Smooth muscle cell (in vitro differentiated cells): ENCODE measurements around the gene COPE. TPM values are rescaled to one million over a fixed set of nuclear protein-coding genes. Genes with fewer than 3 reads are reported as not detected.

ENCODE experiments used
- DNase-seq: peaks from one replicate; lab custom pipeline; 2025; ENCODE audit not compliant: unreplicated experiment; lab: John Stamatoyannopoulos, UW
- H2AFZ ChIP-seq: fragments of 200-600 bp; sonication (generic); 2 replicates; pipeline ENCODE4 v1.6.0; 2016; ENCODE audit warnings: antibody characterized with exemption, low read depth, mild to moderate bottlenecking
- H3F3A ChIP-seq: fragments of 200-600 bp; sonication (generic); 2 replicates; pipeline ENCODE4 v1.6.0; 2017; ENCODE audit warnings: antibody characterized with exemption, low read depth
- H3K27ac ChIP-seq: fragments of 200-600 bp; sonication (generic); 2 replicates; pipeline ENCODE4 v1.5.1; 2016; ENCODE audit warnings: low read depth, mild to moderate bottlenecking
- H3K27me3 ChIP-seq: fragments of 200-600 bp; sonication (generic); 2 replicates; pipeline ENCODE4 v1.6.1; 2016; ENCODE audit warnings: low read depth, mild to moderate bottlenecking
- H3K36me3 ChIP-seq: fragments of 200-600 bp; sonication (generic); 2 replicates; pipeline ENCODE4 v1.5.1; 2016; ENCODE audit warnings: low read depth
- H3K4me1 ChIP-seq: fragments of 200-600 bp; sonication (generic); 2 replicates; pipeline ENCODE4 v1.5.1; 2016; ENCODE audit warnings: low read depth
- H3K4me2 ChIP-seq: fragments of 200-600 bp; sonication (generic); 2 replicates; pipeline ENCODE4 v1.6.0; 2016; ENCODE audit warnings: mild to moderate bottlenecking
- H3K4me3 ChIP-seq: fragments of 200-600 bp; sonication (generic); 2 replicates; pipeline ENCODE4 v1.5.1; 2016; ENCODE audit warnings: mild to moderate bottlenecking
- H3K79me2 ChIP-seq: fragments of 200-600 bp; sonication (generic); 2 replicates; pipeline ENCODE4 v1.6.0; 2016; ENCODE audit warnings: low read depth, mild to moderate bottlenecking
- H3K9ac ChIP-seq: fragments of 200-600 bp; sonication (generic); 2 replicates; pipeline ENCODE4 v1.6.0; 2016; ENCODE audit warnings: low read depth
- H3K9me3 ChIP-seq: fragments of 200-600 bp; sonication (generic); replicated peaks from 2 replicates; pipeline ENCODE4 v1.5.1; 2016; ENCODE audit warnings: low read depth
- H4K20me1 ChIP-seq: fragments of 200-600 bp; sonication (generic); 2 replicates; pipeline ENCODE4 v1.6.0; 2016; ENCODE audit warnings: low read depth
- WGBS: methylation state at CpG from one replicate; pipeline ENCODE4 v1.1.7; 2016; ENCODE audit warnings: low lambda C conversion rate; 5-methylcytosine and 5-hydroxymethylcytosine counted together
- polyA plus RNA-seq: library from polyadenylated mRNA; unstranded; fragments of >200 nt; fragmentation: Nextera tagmentation; extraction: Ambion mirVana; gene quantifications from 2 replicates; pipeline ENCODE4 v1.2.1, GENCODE V29; 2016
- total RNA-seq: library from RNA; depleted of rRNA; stranded (reverse); fragments of >200 nt; gene quantifications from 2 replicates; pipeline ENCODE4 v1.2.3, GENCODE V29; 2014
- TF ChIP-seq, protein P1 (sequence below): fragments of 200-600 bp; sonication (generic); IDR thresholded peaks from 2 replicates; pipeline ENCODE4 v1.5.1; 2017; ENCODE audit warnings: borderline replicate concordance, mild to moderate bottlenecking, antibody characterized with exemption; ENCODE audit not compliant: insufficient read depth, poor library complexity, severe bottlenecking

The COPE gene
- total and polyA plus RNA-seq, 2 experiments from 2014 or later = 236 to 497 TPM

DNA sequence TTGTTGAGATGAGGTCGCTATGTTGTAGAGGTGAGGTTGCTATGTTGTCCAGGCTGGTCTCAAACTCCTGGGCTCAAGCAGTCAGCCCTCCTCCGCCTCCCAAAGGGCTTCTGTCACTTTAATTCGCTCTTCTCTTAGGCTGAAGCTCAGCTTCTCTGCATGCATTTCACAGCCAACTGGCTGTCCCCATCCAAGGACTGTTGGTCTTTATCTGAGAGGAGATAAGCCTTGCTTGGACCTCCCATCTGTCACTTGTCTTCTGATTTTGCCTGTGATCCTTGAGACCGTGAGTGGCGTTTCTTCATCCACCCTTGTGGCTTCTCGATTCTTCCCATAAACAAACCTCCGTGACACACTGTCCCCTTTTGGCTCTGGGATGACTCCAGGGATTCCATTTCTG lies 47.6 kb downstream of the COPE start:
- Histone ChIP-seq H3K27me3 (no peaks in the 10 kb centered on the region), H3F3A (no peaks in the 10 kb centered on the region), H3K36me3 (no peaks in the 10 kb centered on the region), H3K9ac (no peak overlapping the region), H2AFZ (no peak overlapping the region), H3K79me2 (no peaks in the 10 kb centered on the region), H4K20me1 (peaks cover 18% of the 10 kb centered on the region), H3K4me3 (no peak overlapping the region), H3K9me3 (no peaks in the 10 kb centered on the region), H3K27ac (no peak overlapping the region), H3K4me2 (no peak overlapping the region), H3K4me1 (no peaks in the 10 kb centered on the region)
- no peak for DNase-seq
- 85% methylated on average over 7 of the region's 7 CpGs for WGBS
- TF ChIP-seq, protein P1, sequence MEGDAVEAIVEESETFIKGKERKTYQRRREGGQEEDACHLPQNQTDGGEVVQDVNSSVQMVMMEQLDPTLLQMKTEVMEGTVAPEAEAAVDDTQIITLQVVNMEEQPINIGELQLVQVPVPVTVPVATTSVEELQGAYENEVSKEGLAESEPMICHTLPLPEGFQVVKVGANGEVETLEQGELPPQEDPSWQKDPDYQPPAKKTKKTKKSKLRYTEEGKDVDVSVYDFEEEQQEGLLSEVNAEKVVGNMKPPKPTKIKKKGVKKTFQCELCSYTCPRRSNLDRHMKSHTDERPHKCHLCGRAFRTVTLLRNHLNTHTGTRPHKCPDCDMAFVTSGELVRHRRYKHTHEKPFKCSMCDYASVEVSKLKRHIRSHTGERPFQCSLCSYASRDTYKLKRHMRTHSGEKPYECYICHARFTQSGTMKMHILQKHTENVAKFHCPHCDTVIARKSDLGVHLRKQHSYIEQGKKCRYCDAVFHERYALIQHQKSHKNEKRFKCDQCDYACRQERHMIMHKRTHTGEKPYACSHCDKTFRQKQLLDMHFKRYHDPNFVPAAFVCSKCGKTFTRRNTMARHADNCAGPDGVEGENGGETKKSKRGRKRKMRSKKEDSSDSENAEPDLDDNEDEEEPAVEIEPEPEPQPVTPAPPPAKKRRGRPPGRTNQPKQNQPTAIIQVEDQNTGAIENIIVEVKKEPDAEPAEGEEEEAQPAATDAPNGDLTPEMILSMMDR = no peak

GRCh38 chr19:18870531-18871172 lies 48.5 kb downstream of the COPE start:
- H3K27me3 ChIP-seq = no peaks in the 10 kb centered on the region
- H3K27ac ChIP-seq = no peak overlapping the region
- 93% methylated on average over 7 of the region's 25 CpGs for WGBS
- no peaks in the 10 kb centered on the region for H3K9me3 ChIP-seq
- TF ChIP-seq, protein P1 = no peak
- no peak overlapping the region for H3K4me3 ChIP-seq
- H2AFZ ChIP-seq = no peak overlapping the region
- no peak overlapping the region for H3K4me2 ChIP-seq
- H3K9ac ChIP-seq = no peak overlapping the region
- no peaks in the 10 kb centered on the region for H3K36me3 ChIP-seq
- no peaks in the 10 kb centered on the region for H3K79me2 ChIP-seq
- no peak for DNase-seq
- H4K20me1 ChIP-seq = peaks cover 21% of the 10 kb centered on the region
- no peaks in the 10 kb centered on the region for H3K4me1 ChIP-seq
- H3F3A ChIP-seq = peaks cover 6% of the 10 kb centered on the region

- H3F3A ChIP-seq = peaks cover 6% of the 10 kb centered on the region
- H3K27ac ChIP-seq = no peak overlapping the region
- no peak overlapping the region for H3K9ac ChIP-seq
- TF ChIP-seq, protein P1 = no peak
- H3K27me3 ChIP-seq = no peaks in the 10 kb centered on the region
- H3K4me1 ChIP-seq = no peaks in the 10 kb centered on the region
- WGBS = 89% methylated on average over 31 of the region's 62 CpGs
- no peak for DNase-seq
- no peaks in the 10 kb centered on the region for H3K36me3 ChIP-seq
- no peaks in the 10 kb centered on the region for H3K9me3 ChIP-seq
- peaks cover 21% of the 10 kb centered on the region for H4K20me1 ChIP-seq
- no peak overlapping the region for H3K4me3 ChIP-seq
- no peak overlapping the region for H3K4me2 ChIP-seq
- no peak overlapping the region for H2AFZ ChIP-seq
- H3K79me2 ChIP-seq = no peaks in the 10 kb centered on the region
Observed at GRCh38 chr19:18869781-18870530, 49.2 kb downstream of the COPE start.
